Endothelial cell of umbilical vein (primary cell): Measurements from ENCODE around the gene CA11. TPM values are rescaled to one million over a fixed set of nuclear protein-coding genes. Genes with fewer than 3 reads are reported as not detected.

ENCODE experiments used
- BruUV-seq: library from RNA; stranded (reverse); fragments of 400-500 nt; replicated peaks from 2 replicates; lab custom pipeline; 2021; lab: Mats Ljungman, UMichigan
- CTCF ChIA-PET: fragments of 300-600, 350-600 bp; sonication (Branson Sonifier 250); formaldehyde crosslinking; loops from one replicate; lab custom pipeline; 2021; ENCODE audit warnings: antibody characterized with exemption, inconsistent platforms; lab: Charles Lee
- POLR2A ChIA-PET: fragments of 300-600, 350-600 bp; sonication (Branson Sonifier 250); formaldehyde crosslinking; loops from one replicate; lab custom pipeline; 2021; ENCODE audit warnings: antibody characterized with exemption, inconsistent platforms; lab: Charles Lee
- DNase-seq: peaks from one replicate; pipeline ENCODE4 v3.0.0-alpha.2; 2011; ENCODE audit warnings: low read depth, low spot score
- FAIRE-seq: peaks from 2 replicates; lab custom pipeline; 2011; peaks lifted over from hg19 to GRCh38; lab: Jason Lieb, UNC
- H2AFZ ChIP-seq: 2 replicates; pipeline ENCODE4 v1.6.0; 2012; ENCODE audit warnings: low read depth, low read length, control low read depth, inconsistent platforms
- H3K27ac ChIP-seq: 2 replicates; pipeline ENCODE4 v1.5.1; 2011; ENCODE audit warnings: low read depth, mild to moderate bottlenecking, control low read depth, low read length, moderate library complexity; ENCODE audit not compliant: insufficient read depth
- H3K27me3 ChIP-seq, 2 experiments: 2 replicates each; pipeline versions ENCODE4 v1.6.0 to v1.6.1; 2011; ENCODE audit warnings: low read length in 2 of 2, mixed read lengths in 1 of 2; ENCODE audit not compliant: control insufficient read depth in 2 of 2, insufficient read depth in 2 of 2
- H3K36me3 ChIP-seq, 2 experiments: 2 replicates in 1 of 2; 3 replicates in 1 of 2; pipeline ENCODE4 v1.5.1; 2011; ENCODE audit warnings: low read length in 2 of 2, mild to moderate bottlenecking in 1 of 2, moderate library complexity in 1 of 2; ENCODE audit not compliant: control insufficient read depth in 2 of 2, insufficient read depth in 2 of 2; ENCODE audit errors: extremely low read depth in 1 of 2
- H3K4me1 ChIP-seq: 3 replicates; pipeline ENCODE4 v1.5.1; 2011; ENCODE audit warnings: mild to moderate bottlenecking, low read length; ENCODE audit not compliant: control insufficient read depth, insufficient read depth; ENCODE audit errors: extremely low read depth
- H3K4me2 ChIP-seq: 2 replicates; pipeline ENCODE4 v1.6.1; 2011; ENCODE audit warnings: low read length, control low read depth, mixed read lengths; ENCODE audit not compliant: insufficient read depth
- H3K4me3 ChIP-seq, 3 experiments: fragments of 200-600 bp in 1 of 3; sonication (generic), shearing (Covaris generic) in 1 of 3; replicated peaks in 1 of 3; 2 replicates each; pipeline ENCODE4 v1.5.1; 2011 to 2016; ENCODE audit warnings: control low read depth in 3 of 3, low read length in 3 of 3, mild to moderate bottlenecking in 2 of 3, inconsistent platforms in 1 of 3, low read depth in 1 of 3, moderate library complexity in 1 of 3; ENCODE audit not compliant: insufficient read depth in 1 of 3
- H3K79me2 ChIP-seq: 2 replicates; pipeline ENCODE4 v1.6.0; 2012; ENCODE audit warnings: low read length, inconsistent platforms; ENCODE audit not compliant: control insufficient read depth, insufficient read depth
- H3K9ac ChIP-seq: replicated peaks from 2 replicates; pipeline ENCODE3; 2011; ENCODE audit warnings: low read length, control low read depth; ENCODE audit not compliant: insufficient read depth; ENCODE audit errors: extremely low read depth
- H3K9me1 ChIP-seq: replicated peaks from 3 replicates; pipeline ENCODE4 v1.6.0; 2011; ENCODE audit warnings: mild to moderate bottlenecking, low read length; ENCODE audit not compliant: control insufficient read depth, insufficient read depth; ENCODE audit errors: extremely low read depth
- H3K9me3 ChIP-seq: replicated peaks from 2 replicates; pipeline ENCODE4 v1.5.1; 2012; ENCODE audit warnings: low read length, inconsistent platforms; ENCODE audit not compliant: control insufficient read depth, insufficient read depth
- H4K20me1 ChIP-seq: replicated peaks from 2 replicates; pipeline ENCODE3; 2011; ENCODE audit warnings: mild to moderate bottlenecking, low read length; ENCODE audit not compliant: control insufficient read depth, insufficient read depth; ENCODE audit errors: extremely low read depth
- CTCF ChIP-seq, 2 donors: IDR thresholded peaks; 1 replicate in 1 of 2; 2 replicates in 1 of 2; pipeline ENCODE4 v1.5.1; 2011; ENCODE audit warnings: low read length in 2 of 2, mild to moderate bottlenecking in 2 of 2, moderate library complexity in 2 of 2, control low read depth in 1 of 2, inconsistent platforms in 1 of 2, low read depth in 1 of 2; ENCODE audit not compliant: insufficient read depth in 1 of 2; ENCODE audit errors: extremely low read depth in 1 of 2
- EZH2 ChIP-seq: IDR thresholded peaks from 2 replicates; pipeline ENCODE4 v1.6.1; 2012; ENCODE audit warnings: borderline replicate concordance, low read depth, mild to moderate bottlenecking, moderate library complexity, low read length, inconsistent platforms; ENCODE audit not compliant: severe bottlenecking
- FOS ChIP-seq: IDR thresholded peaks from 2 replicates; pipeline ENCODE4 v1.6.1; 2011; ENCODE audit warnings: mild to moderate bottlenecking, low read length, moderate library complexity, borderline replicate concordance; ENCODE audit not compliant: insufficient read depth
- GATA2 ChIP-seq: IDR thresholded peaks from 2 replicates; pipeline ENCODE4 v1.7.0; 2011; ENCODE audit warnings: low read depth, mild to moderate bottlenecking, moderate library complexity, mixed read lengths, low read length; ENCODE audit not compliant: insufficient read length, insufficient read depth
- JUN ChIP-seq: IDR thresholded peaks from 2 replicates; pipeline ENCODE4 v1.6.1; 2011; ENCODE audit warnings: borderline replicate concordance, low read depth; ENCODE audit not compliant: insufficient read length, insufficient read depth
- MAX ChIP-seq: IDR thresholded peaks from 2 replicates; pipeline ENCODE4 v1.6.1; 2011; ENCODE audit not compliant: insufficient read depth, insufficient read length
- MYC ChIP-seq: IDR thresholded peaks from one replicate; pipeline ENCODE4 v1.6.1; 2011; ENCODE audit warnings: mild to moderate bottlenecking, low read depth, low read length
- POLR2A ChIP-seq: IDR thresholded peaks from 2 replicates; pipeline ENCODE4 v1.6.1; 2012; ENCODE audit warnings: low read depth, mild to moderate bottlenecking, control low read depth, low read length
- POLR2AphosphoS5 ChIP-seq: IDR thresholded peaks from 2 replicates; pipeline ENCODE4 v1.6.1; 2012; ENCODE audit warnings: low read depth, mild to moderate bottlenecking, control low read depth, low read length, moderate library complexity; ENCODE audit not compliant: insufficient read depth
- dilution Hi-C: fragments of 300-500 bp; cut with MboI; formaldehyde crosslinking; loops from one replicate; pipeline ENCODE4 v1.15.0; 2019; ENCODE audit warnings: low sequenced_read_pairs; ENCODE audit not compliant: extremely low pct_ligation_motif_present
- intact Hi-C: fragments of 100-400 bp; cut with micrococcal nuclease; formaldehyde crosslinking; loops from one replicate; pipeline ENCODE4 v1.10.0; 2022
- polyA plus RNA-seq, 4 experiments: library from polyadenylated mRNA; depleted of rRNA in 3 of 4; stranded (reverse) in 3 of 4; unstranded in 1 of 4; fragments of >200 nt; gene quantifications; 2 replicates each; pipeline versions ENCODE4 v1.2.1 to v1.2.3, GENCODE V29; 2011 to 2012; ENCODE audit warnings: missing spikeins in 1 of 4
- total RNA-seq: library from RNA; stranded (reverse); gene quantifications from 2 replicates; pipeline ENCODE4 v1.2.3, GENCODE V29; 2021

The CA11 gene
- total and polyA plus RNA-seq, 2 donors (not counting 3 experiments of a cell fraction or from before 2014, with no cell fraction given): 2.8 to 4.7 TPM

- Histone ChIP-seq H3K9me3 (no peaks in the 10 kb centered on the region), H3K9me1 (no peaks in the 10 kb centered on the region), H2AFZ (no peak overlapping the region), H3K27me3 (no peaks in the 10 kb centered on the region), H3K9ac (no peak overlapping the region), H3K36me3 (no peaks in the 10 kb centered on the region), H3K4me3 (no peak overlapping the region), H3K79me2 (no peaks in the 10 kb centered on the region), H3K27ac (no peak overlapping the region), H4K20me1 (no peaks in the 10 kb centered on the region), H3K4me2 (no peak overlapping the region), H3K4me1 (no peaks in the 10 kb centered on the region)
- intact Hi-C loops (no loop called here), dilution Hi-C loops (no loop called here)
- no TSS peak for BruUV-seq
- ChIA-PET POLR2A (no interaction called here), CTCF (no interaction called here)
- DNase-seq (no peak), FAIRE-seq (no peak)
- TF ChIP-seq POLR2AphosphoS5 (no peak), CTCF (IDR thresholded peaks at IDR 0.05; ENCODE audit: extremely low read depth in 1 of 2, insufficient read depth in 1 of 2, low read depth in 1 of 2, low read length in 2 of 2) (no peak), FOS (no peak), GATA2 (no peak), MAX (no peak), JUN (no peak), EZH2 (no peak), POLR2A (no peak), MYC (no peak)
These were observed 46.8 kb downstream of the CA11 start for GRCh38 chr19:48598996-48599700.
